GM12878 (cell line): ENCODE measurements around the gene RAD51B. TPM values are rescaled to one million over a fixed set of nuclear protein-coding genes. Genes with fewer than 3 reads are reported as not detected.

ENCODE experiments used
- ASH2L ChIP-seq: fragments of 300-600, 200-600 bp; sonication (generic); IDR thresholded peaks from 2 replicates; pipeline ENCODE4 v1.6.1; 2017; ENCODE audit warnings: low read depth, mild to moderate bottlenecking, borderline replicate concordance
- BACH1 ChIP-seq: fragments of 450-650 bp; IDR thresholded peaks from 2 replicates; pipeline ENCODE4 v1.6.1; 2017; ENCODE audit warnings: mild to moderate bottlenecking, borderline replicate concordance
- BHLHE40 ChIP-seq, 2 experiments: fragments of 450-650 bp in 1 of 2; IDR thresholded peaks; 2 replicates each; pipeline ENCODE4 v1.6.1; 2011 to 2017; ENCODE audit warnings: low read depth in 2 of 2, borderline replicate concordance in 1 of 2, improper control_type of control experiment in 1 of 2, low read length in 1 of 2, mild to moderate bottlenecking in 1 of 2
- CBFB ChIP-seq: IDR thresholded peaks from 2 replicates; pipeline ENCODE4 v1.6.1; 2016; ENCODE audit warnings: antibody characterized with exemption, low read depth
- E4F1 ChIP-seq: fragments of 450-650 bp; IDR thresholded peaks from 2 replicates; pipeline ENCODE4 v1.6.1; 2018; ENCODE audit warnings: borderline replicate concordance, mild to moderate bottlenecking; ENCODE audit not compliant: partially characterized antibody
- EED ChIP-seq: sonication (generic); IDR thresholded peaks from 2 replicates; pipeline ENCODE4 v1.6.1; 2016; ENCODE audit warnings: antibody characterized with exemption, low read depth
- EP300 ChIP-seq, 2 experiments: fragments of 150-350 bp in 1 of 2; IDR thresholded peaks; 2 replicates each; pipeline ENCODE4 v1.6.1; 2011 to 2012; ENCODE audit warnings: low read depth in 2 of 2, low read length in 2 of 2, borderline replicate concordance in 1 of 2, improper control_type of control experiment in 1 of 2, inconsistent platforms in 1 of 2; ENCODE audit not compliant: control insufficient read depth in 1 of 2
- FOXK2 ChIP-seq: fragments of 450-650 bp; IDR thresholded peaks from 2 replicates; pipeline ENCODE4 v1.6.1; 2017; ENCODE audit warnings: mild to moderate bottlenecking, moderate library complexity
- IRF5 ChIP-seq: fragments of 450-650 bp; IDR thresholded peaks from 2 replicates; pipeline ENCODE4 v1.6.1; 2017; ENCODE audit warnings: borderline replicate concordance
- MXI1 ChIP-seq: fragments of 150-350 bp; IDR thresholded peaks from 2 replicates; pipeline ENCODE4 v1.6.1; 2011; ENCODE audit warnings: low read depth, mild to moderate bottlenecking, inconsistent platforms, low read length, improper control_type of control experiment
- NKRF ChIP-seq: fragments of 450-650 bp; conservative IDR thresholded peaks from 2 replicates; pipeline ENCODE4 v1.6.1; 2017; ENCODE audit warnings: mild to moderate bottlenecking, moderate library complexity
- PAX8 ChIP-seq: fragments of 450-650 bp; IDR thresholded peaks from 2 replicates; pipeline ENCODE4 v1.6.1; 2017; ENCODE audit warnings: mild to moderate bottlenecking, moderate library complexity
- YBX1 ChIP-seq: fragments of 450-650 bp; IDR thresholded peaks from 2 replicates; pipeline ENCODE4 v1.6.1; 2016; ENCODE audit warnings: antibody characterized with exemption
- ZBTB11 ChIP-seq: fragments of 450-650 bp; formaldehyde crosslinking; IDR thresholded peaks from 2 replicates; pipeline ENCODE4 v1.5.0; 2022; ENCODE audit warnings: mild to moderate bottlenecking, missing genetic modification characterization
- ZNF622 ChIP-seq: fragments of 450-650 bp; IDR thresholded peaks from 2 replicates; pipeline ENCODE4 v1.6.1; 2017; ENCODE audit warnings: mild to moderate bottlenecking, inconsistent platforms
- ZSCAN29 ChIP-seq: fragments of 450-650 bp; IDR thresholded peaks from 2 replicates; pipeline ENCODE4 v1.6.1; 2017; ENCODE audit warnings: mild to moderate bottlenecking, moderate library complexity
- polyA plus RNA-seq, 11 experiments: library from polyadenylated mRNA; depleted of rRNA in 4 of 11; unstranded in 6 of 11; stranded (reverse) in 5 of 11; fragments of >200 nt; fragmentation: Nextera tagmentation in 4 of 11; fragmentation: Illumina TruSeq in 1 of 11; extraction: Ambion mirVana in 4 of 11; extraction: Trizol in 1 of 11; gene quantifications; 1 replicate in 1 of 11; 2 replicates in 10 of 11; pipeline versions ENCODE4 v1.2.1 to v1.2.3, GENCODE V29; 2011 to 2016; ENCODE audit warnings: inconsistent platforms in 2 of 11, missing spikeins in 2 of 11, low read depth in 1 of 11
- total RNA-seq, 4 experiments: library from RNA; depleted of rRNA in 3 of 4; stranded (reverse); fragments of >200 nt in 3 of 4; fragmentation: Illumina TruSeq in 1 of 4; extraction: Trizol in 1 of 4; gene quantifications; 2 replicates each; pipeline versions ENCODE4 v1.2.1 to v1.2.3, GENCODE V29; 2013 to 2021

Gene RAD51B
- total and polyA plus RNA-seq, 10 of the 15 experiments (the other 5 are each of a cell fraction or from before 2014, with no cell fraction given) = 9.8 to 26.8 (median 21.3) TPM

- TF ChIP-seq E4F1 = no peak
- TF ChIP-seq BACH1 = peak; percentile 99
- TF ChIP-seq ZNF622 = no peak
- TF ChIP-seq PAX8 = no peak
- no peak for TF ChIP-seq IRF5
- no peak for TF ChIP-seq ZSCAN29
- TF ChIP-seq ASH2L = peak; percentile 93; the same call in 1 of the 2 replicates
- no peak for TF ChIP-seq MXI1
- no peak for TF ChIP-seq NKRF
- TF ChIP-seq YBX1 = no peak
- TF ChIP-seq EED = peak; percentile 76
- no peak for TF ChIP-seq ZBTB11
- peak; percentile 79 to 87 for TF ChIP-seq BHLHE40 (IDR thresholded peaks at IDR 0.05; ENCODE audit: borderline replicate concordance in 1 of 2, low read depth in 2 of 2, low read length in 1 of 2)
- no peak for TF ChIP-seq CBFB
- TF ChIP-seq FOXK2 = no peak
- peak; percentile 70 to 97; a peak in 3 of 4 replicates for TF ChIP-seq EP300 (IDR thresholded peaks at IDR 0.05; ENCODE audit: borderline replicate concordance in 1 of 2, control insufficient read depth in 1 of 2, low read depth in 2 of 2, low read length in 2 of 2)
These were observed 656.9 kb downstream of the RAD51B start (continued) for GRCh38 chr14:68476212-68477109.
